Upper lobe of left lung (tissue), 6 donors: Measurements from ENCODE around the gene HSP90AB1. TPM values are rescaled to one million over a fixed set of nuclear protein-coding genes. Genes with fewer than 3 reads are reported as not detected.
A peak's percentile ranks its signal among the peaks of the same experiment; 100 is the strongest.

Source experiments
- ATAC-seq, 2 donors: fragments of 200-7000 bp; cut with Tn5 transposase; one replicate each; pipeline ENCODE4 v1.9.1; 2022; ENCODE audit warnings: mild to moderate bottlenecking in 2 of 2, moderate library complexity in 2 of 2; ENCODE audit not compliant: low FRiP score in 2 of 2
- DNase-seq, 2 donors: peaks; one replicate each; pipeline ENCODE4 v3.0.0-alpha.2; 2019 to 2020
- H3K27ac ChIP-seq, 4 donors: fragments of 200-600 bp; sonication (generic); one replicate each; pipeline ENCODE4 v1.5.1; 2016 to 2019
- H3K27me3 ChIP-seq, 4 donors: fragments of 200-600 bp; sonication (generic); one replicate each; pipeline ENCODE4 v1.5.1; 2017 to 2019
- H3K36me3 ChIP-seq, 4 donors: fragments of 200-600 bp; sonication (generic); one replicate each; pipeline ENCODE4 v1.5.1; 2016 to 2019
- H3K4me1 ChIP-seq, 4 donors: fragments of 200-600 bp; sonication (generic); one replicate each; pipeline ENCODE4 v1.5.1; 2018 to 2019
- H3K4me3 ChIP-seq, 4 donors: fragments of 200-600 bp; sonication (generic); one replicate each; pipeline ENCODE4 v1.5.1; 2017 to 2019; ENCODE audit warnings: mild to moderate bottlenecking in 2 of 4, moderate library complexity in 1 of 4
- H3K9me3 ChIP-seq, 4 donors: fragments of 200-600 bp; sonication (generic); one replicate each; pipeline ENCODE4 v1.5.1; 2018 to 2019
- CTCF ChIP-seq, 6 experiments: fragments of 450-650 bp in 4 of 6; fragments of 200-600 bp in 2 of 6; sonication (generic) in 2 of 6; IDR thresholded peaks; one replicate each; pipeline ENCODE4 v1.5.1; 2016 to 2019; ENCODE audit warnings: antibody characterized with exemption in 6 of 6
- EP300 ChIP-seq, 4 donors: sonication (generic); formaldehyde crosslinking; IDR thresholded peaks; one replicate each; pipeline ENCODE4 v1.5.1; 2017; ENCODE audit warnings: antibody characterized with exemption in 4 of 4, control low read depth in 2 of 4
- POLR2A ChIP-seq, 4 donors: fragments of 450-650 bp; IDR thresholded peaks; one replicate each; pipeline ENCODE4 v1.5.1; 2016 to 2017; ENCODE audit warnings: antibody characterized with exemption in 4 of 4, mild to moderate bottlenecking in 2 of 4
- POLR2AphosphoS5 ChIP-seq, 2 donors: sonication (generic); formaldehyde crosslinking; IDR thresholded peaks; one replicate each; pipeline ENCODE4 v1.5.1; 2017; ENCODE audit warnings: antibody characterized with exemption in 2 of 2
- WGBS, 2 donors: methylation state at CpG; one replicate each; pipeline ENCODE4 v1.1.5; 2017 to 2018; 5-methylcytosine and 5-hydroxymethylcytosine counted together
- total RNA-seq, 6 donors: library from RNA; depleted of rRNA in 4 of 6; stranded (reverse); fragments of >200 nt in 4 of 6; gene quantifications; one replicate each; pipeline versions ENCODE4 v1.1.0 to v1.2.1, GENCODE V29; 2016 to 2021
- donor health status: DM: no; HTN: no; CAD: no; lungs with moderate emphysema.
- donor health status: DM: no; HTN: yes; CAD: no; lungs with severe emphysema.

HSP90AB1 gene
- total RNA-seq, 6 donors from 2014 or later: 175 to 656 (median 471) TPM

GRCh38 chr6:44227148-44227793 is 19.6 kb upstream of the HSP90AB1 start:
- ATAC-seq: no peak
- TF ChIP-seq POLR2AphosphoS5 (IDR thresholded peaks at IDR 0.05) (no peak), POLR2A (IDR thresholded peaks at IDR 0.05) (no peak), CTCF (IDR thresholded peaks at IDR 0.05) (no peak), EP300 (IDR thresholded peaks at IDR 0.05) (no peak)
- 92 to 94% methylated on average over 6 of the region's 7 CpGs for WGBS, 2 donors

GRCh38 chr6:44228031-44228430 is 18.9 kb upstream of the HSP90AB1 start:
- 92 to 96% methylated on average over 6 of the region's 6 CpGs for WGBS, 2 donors
- TF ChIP-seq CTCF (IDR thresholded peaks at IDR 0.05) (no peak), EP300 (IDR thresholded peaks at IDR 0.05) (no peak), POLR2AphosphoS5 (IDR thresholded peaks at IDR 0.05) (no peak), POLR2A (IDR thresholded peaks at IDR 0.05) (no peak)
- Histone ChIP-seq H3K36me3 (peaks cover 0 to 35% (median 22%) of the 10 kb centered on the region in 4 donors), H3K4me3 (no peak overlapping the region), H3K4me1 (peaks cover 21 to 36% (median 31%) of the 10 kb centered on the region in 4 donors), H3K27me3 (no peaks in the 10 kb centered on the region), H3K27ac (no peak overlapping the region), H3K9me3 (no peaks in the 10 kb centered on the region)
- DNase-seq (no peak), ATAC-seq (no peak)

More at GRCh38 chr6:44227148-44227793, 19.6 kb upstream of the HSP90AB1 start:
- Histone ChIP-seq H3K27ac (peak overlapping the region in 2 of 4 donors; percentile 3 to 43), H3K4me1 (peaks cover 29 to 44% (median 38%) of the 10 kb centered on the region in 4 donors), H3K4me3 (no peak overlapping the region), H3K36me3 (peaks cover 0 to 28% (median 19%) of the 10 kb centered on the region in 4 donors), H3K27me3 (no peaks in the 10 kb centered on the region), H3K9me3 (no peaks in the 10 kb centered on the region)
- no peak for DNase-seq

GRCh38 chr6:44228433-44228832 is 18.5 kb upstream of the HSP90AB1 start:
- no peaks in the 10 kb centered on the region for H3K27me3 ChIP-seq
- peaks cover 20 to 36% (median 31%) of the 10 kb centered on the region in 4 donors for H3K4me1 ChIP-seq
- no peak for TF ChIP-seq CTCF (IDR thresholded peaks at IDR 0.05)
- no peak for TF ChIP-seq EP300 (IDR thresholded peaks at IDR 0.05)
- no peak for TF ChIP-seq POLR2A (IDR thresholded peaks at IDR 0.05)
- TF ChIP-seq POLR2AphosphoS5 (IDR thresholded peaks at IDR 0.05): no peak
- no peak for ATAC-seq
- DNase-seq: no peak
- no peak overlapping the region for H3K4me3 ChIP-seq
- no peak overlapping the region for H3K27ac ChIP-seq
- no peaks in the 10 kb centered on the region for H3K9me3 ChIP-seq
- peaks cover 0 to 37% (median 22%) of the 10 kb centered on the region in 4 donors for H3K36me3 ChIP-seq
- 94 to 96% methylated on average over 4 to 7 of the region's 7 CpGs for WGBS, 2 donors

- Histone ChIP-seq H3K27ac (no peak overlapping the region), H3K36me3 (peaks cover 0 to 37% (median 22%) of the 10 kb centered on the region in 4 donors), H3K9me3 (no peaks in the 10 kb centered on the region), H3K27me3 (no peaks in the 10 kb centered on the region), H3K4me1 (peaks cover 22 to 34% (median 29%) of the 10 kb centered on the region in 4 donors), H3K4me3 (no peak overlapping the region)
- WGBS, 2 donors: 84 to 88% methylated on average over 4 to 5 of the region's 5 CpGs
- TF ChIP-seq EP300 (IDR thresholded peaks at IDR 0.05) (no peak), CTCF (IDR thresholded peaks at IDR 0.05) (no peak), POLR2A (IDR thresholded peaks at IDR 0.05) (no peak), POLR2AphosphoS5 (IDR thresholded peaks at IDR 0.05) (no peak)
- no peak for DNase-seq
- no peak for ATAC-seq
These were observed 18.1 kb upstream of the HSP90AB1 start for GRCh38 chr6:44228836-44229235.
